ENCODE results near the gene NID2. TPM values are rescaled to one million over a fixed set of nuclear protein-coding genes. Genes with fewer than 3 reads are reported as not detected.

The NID2 gene
- polyA plus RNA-seq, 4 donors, result 103 to 133 (median 112) TPM

- DNase-seq (ENCODE audit: low read depth in 4 of 4, low spot score in 3 of 4), result peak; percentile 33 to 57 (median 39)
These were observed 105.6 kb downstream of the NID2 start for GRCh38 chr14:51963286-51963685.

GRCh38 chr14:51962711-51963110 lies 106.1 kb downstream of the NID2 start:
- no peak for DNase-seq (ENCODE audit: low read depth in 4 of 4, low spot score in 3 of 4)

DNA sequence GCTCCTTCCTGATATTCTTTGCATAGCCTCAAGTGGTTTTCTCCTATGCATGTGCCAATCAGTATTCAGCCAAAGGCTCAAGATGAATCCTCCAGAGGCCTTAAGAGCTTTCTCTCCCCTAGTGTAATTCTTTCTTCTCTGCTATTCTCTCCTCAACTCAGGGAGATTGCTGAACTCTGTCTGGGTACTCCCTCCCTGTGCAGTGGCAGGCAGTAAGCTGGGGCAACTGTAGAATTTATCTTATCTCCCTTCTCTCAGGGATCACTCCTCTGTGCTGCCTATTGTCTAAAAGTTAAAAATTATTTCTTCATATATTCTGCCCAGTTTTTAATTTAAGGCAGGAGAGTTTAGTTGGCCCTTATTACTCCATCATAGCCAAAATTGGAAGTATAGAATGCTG lies 108.0 kb downstream of the NID2 start:
- no peak for DNase-seq (ENCODE audit: low read depth in 4 of 4, low spot score in 3 of 4)

- no peak for DNase-seq (ENCODE audit: low read depth in 4 of 4, low spot score in 3 of 4)
These were observed 108.9 kb downstream of the NID2 start for GRCh38 chr14:51959928-51960327.

- DNase-seq (ENCODE audit: low read depth in 4 of 4, low spot score in 3 of 4), result no peak
These were observed 110.9 kb downstream of the NID2 start for GRCh38 chr14:51957950-51958349.

Other genes starting within 250 kb of the NID2 start
- 10 to 100 TPM; 65.0 to 92.0 (median 87.2) TPM for gene GNG2, start 208.4 kb downstream of the NID2 start, polyA plus RNA-seq (ENCODE audit: insufficient read length in 4 of 4)
- 100 to 1,000 TPM; 286 to 311 (median 290) TPM for gene RTRAF, start 79.5 kb downstream of the NID2 start, polyA plus RNA-seq (ENCODE audit: insufficient read length in 4 of 4)
- gene PTGDR, start 198.6 kb upstream of the NID2 start, polyA plus RNA-seq (ENCODE audit: insufficient read length in 4 of 4), result under 1 TPM; 0.31 to 0.60 (median 0.53) TPM
- gene PTGER2, start 245.3 kb upstream of the NID2 start, polyA plus RNA-seq (ENCODE audit: insufficient read length in 4 of 4), result 1 to 10 TPM; 6.2 to 8.7 (median 7.2) TPM